Fibroblast of the aortic adventitia (primary cell): ENCODE data around the gene TBC1D22A. TPM values are rescaled to one million over a fixed set of nuclear protein-coding genes. Genes with fewer than 3 reads are reported as not detected.

Experiments
- DNase-seq: peaks from one replicate; pipeline ENCODE4 v3.0.0-alpha.2; 2010; ENCODE audit warnings: low read depth
- H3K4me3 ChIP-seq: 2 replicates; pipeline ENCODE4 v1.5.1; 2011; ENCODE audit warnings: low read depth, mild to moderate bottlenecking, control low read depth, low read length, moderate library complexity
- total RNA-seq: library from RNA; depleted of rRNA; stranded (reverse); fragments of >200 nt; gene quantifications from 2 replicates; pipeline ENCODE4 v1.2.3, GENCODE V29; 2012; ENCODE audit warnings: low replicate concordance
- TF ChIP-seq, protein P1 (sequence below): IDR thresholded peaks from 2 replicates; pipeline ENCODE4 v1.5.1; 2011; ENCODE audit warnings: mild to moderate bottlenecking, low read length, control low read depth, inconsistent platforms; ENCODE audit not compliant: insufficient read depth

TBC1D22A gene
- total RNA-seq, 1 donor: 13.8 TPM

GRCh38 chr22:46946383-46946962 is 184.0 kb downstream of the TBC1D22A start:
- DNase-seq: no peak
- TF ChIP-seq, protein P1, sequence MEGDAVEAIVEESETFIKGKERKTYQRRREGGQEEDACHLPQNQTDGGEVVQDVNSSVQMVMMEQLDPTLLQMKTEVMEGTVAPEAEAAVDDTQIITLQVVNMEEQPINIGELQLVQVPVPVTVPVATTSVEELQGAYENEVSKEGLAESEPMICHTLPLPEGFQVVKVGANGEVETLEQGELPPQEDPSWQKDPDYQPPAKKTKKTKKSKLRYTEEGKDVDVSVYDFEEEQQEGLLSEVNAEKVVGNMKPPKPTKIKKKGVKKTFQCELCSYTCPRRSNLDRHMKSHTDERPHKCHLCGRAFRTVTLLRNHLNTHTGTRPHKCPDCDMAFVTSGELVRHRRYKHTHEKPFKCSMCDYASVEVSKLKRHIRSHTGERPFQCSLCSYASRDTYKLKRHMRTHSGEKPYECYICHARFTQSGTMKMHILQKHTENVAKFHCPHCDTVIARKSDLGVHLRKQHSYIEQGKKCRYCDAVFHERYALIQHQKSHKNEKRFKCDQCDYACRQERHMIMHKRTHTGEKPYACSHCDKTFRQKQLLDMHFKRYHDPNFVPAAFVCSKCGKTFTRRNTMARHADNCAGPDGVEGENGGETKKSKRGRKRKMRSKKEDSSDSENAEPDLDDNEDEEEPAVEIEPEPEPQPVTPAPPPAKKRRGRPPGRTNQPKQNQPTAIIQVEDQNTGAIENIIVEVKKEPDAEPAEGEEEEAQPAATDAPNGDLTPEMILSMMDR: no peak
- no peak overlapping the region for H3K4me3 ChIP-seq

- no peak for DNase-seq
- TF ChIP-seq, protein P1: no peak
- no peak overlapping the region for H3K4me3 ChIP-seq
Measured at GRCh38 chr22:46947516-46948257, 185.2 kb downstream of the TBC1D22A start.

- TF ChIP-seq, protein P1: no peak
- DNase-seq: no peak
- H3K4me3 ChIP-seq: no peak overlapping the region
Measured at GRCh38 chr22:46948411-46949144, 186.1 kb downstream of the TBC1D22A start.

DNA sequence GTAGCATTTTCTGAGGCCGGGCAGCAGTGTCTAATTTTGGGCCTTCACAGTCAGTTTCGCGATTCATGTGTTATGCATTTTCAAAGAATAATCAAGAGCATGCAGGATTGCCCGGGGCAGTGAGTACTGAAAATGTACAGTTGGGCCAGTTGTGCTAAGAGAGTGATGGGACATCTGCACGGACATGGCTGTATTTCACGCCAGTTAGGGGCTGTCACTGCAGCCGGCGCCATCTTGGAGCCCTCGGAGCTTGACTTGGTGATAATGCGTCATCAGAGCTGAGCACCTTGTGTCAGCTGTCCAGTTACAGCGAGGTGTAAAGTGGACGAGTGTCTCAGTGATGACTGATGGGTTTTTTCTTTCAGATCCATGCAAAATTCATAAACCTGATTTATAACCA is 188.9 kb downstream of the TBC1D22A start:
- no peak for DNase-seq
- TF ChIP-seq, protein P1: no peak
- no peak overlapping the region for H3K4me3 ChIP-seq

DNA sequence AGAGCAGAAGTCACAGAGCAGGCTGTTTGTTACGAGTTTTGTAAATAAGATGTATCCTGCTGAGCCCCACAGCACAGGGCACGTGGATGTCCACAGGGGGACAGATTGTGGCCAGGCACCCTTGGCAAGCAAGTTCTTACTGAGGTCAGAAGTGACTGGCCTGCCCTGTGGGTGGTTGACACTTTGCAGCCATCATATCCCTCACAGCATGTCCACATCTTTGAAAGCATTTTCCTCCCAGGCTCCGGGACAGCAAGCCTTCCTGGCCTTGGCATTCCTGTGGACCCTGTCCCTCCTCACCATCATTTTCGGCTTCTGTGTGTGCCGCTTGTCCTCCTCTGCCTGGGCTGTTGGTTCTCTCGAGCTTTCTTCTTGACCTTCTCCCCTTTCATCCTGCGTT is 189.5 kb downstream of the TBC1D22A start:
- no peak for DNase-seq
- H3K4me3 ChIP-seq: no peak overlapping the region
- TF ChIP-seq, protein P1: no peak

DNA sequence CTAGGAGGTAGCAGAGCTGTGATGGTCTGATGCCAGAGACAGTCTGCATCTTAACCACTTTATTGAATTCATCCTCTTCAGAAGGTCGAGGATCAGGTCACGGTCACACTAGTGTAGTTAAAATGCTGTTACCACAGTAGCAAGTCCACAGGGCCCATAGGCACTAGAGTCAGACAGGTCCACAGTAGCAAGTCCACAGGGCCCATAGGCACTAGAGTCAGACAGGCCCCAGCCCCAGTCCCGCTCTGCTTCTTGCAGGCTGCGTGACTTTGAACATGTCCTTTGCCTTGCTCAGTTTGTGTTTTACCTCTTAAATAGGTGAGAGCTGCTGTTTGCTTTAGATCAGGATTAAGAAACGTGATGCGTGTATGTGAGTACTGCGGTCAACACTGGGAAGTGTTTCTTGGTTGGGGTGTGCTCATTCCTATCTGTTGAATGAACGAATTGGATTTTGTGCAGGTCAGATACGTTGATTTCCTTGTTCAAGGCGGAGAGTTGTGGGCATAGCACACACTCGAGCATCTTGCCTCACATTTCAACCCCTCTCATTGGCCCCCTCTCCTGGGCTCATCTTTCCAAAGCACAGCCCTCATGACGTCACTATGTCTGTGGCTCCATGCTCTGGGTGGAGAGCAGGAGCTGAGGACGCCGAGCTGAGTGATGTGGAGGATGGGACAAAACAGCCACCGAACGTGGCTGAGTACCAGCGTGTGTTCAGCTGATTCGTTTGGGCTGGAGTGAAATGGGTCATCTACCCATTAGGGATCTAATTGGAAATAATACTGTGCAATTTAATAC is 191.7 kb downstream of the TBC1D22A start:
- DNase-seq: no peak
- H3K4me3 ChIP-seq: no peak overlapping the region
- TF ChIP-seq, protein P1: no peak
